Suprapubic skin (tissue), 4 donors: ENCODE data around the gene GBGT1. TPM values are rescaled to one million over a fixed set of nuclear protein-coding genes. Genes with fewer than 3 reads are reported as not detected.

Experiments used
- DNase-seq, 2 donors: peaks; one replicate each; pipeline ENCODE4 v3.0.0-alpha.2; 2019; ENCODE audit warnings: low spot score in 2 of 2
- H3K27ac ChIP-seq: fragments of 200-600 bp; sonication (generic); one replicate; pipeline ENCODE4 v1.5.1; 2019
- H3K27me3 ChIP-seq: fragments of 200-600 bp; sonication (generic); one replicate; pipeline ENCODE4 v1.5.1; 2019
- H3K36me3 ChIP-seq: fragments of 200-600 bp; sonication (generic); one replicate; pipeline ENCODE4 v1.5.1; 2019
- H3K4me1 ChIP-seq: fragments of 200-600 bp; sonication (generic); one replicate; pipeline ENCODE4 v1.5.1; 2019
- H3K4me3 ChIP-seq: fragments of 200-600 bp; sonication (generic); one replicate; pipeline ENCODE4 v1.5.1; 2019; ENCODE audit warnings: mild to moderate bottlenecking
- H3K9me3 ChIP-seq: fragments of 200-600 bp; sonication (generic); one replicate; pipeline ENCODE4 v1.5.1; 2019
- CTCF ChIP-seq, 2 donors: fragments of 200-600 bp in 1 of 2; fragments of 450-650 bp in 1 of 2; sonication (generic) in 1 of 2; IDR thresholded peaks; one replicate each; pipeline ENCODE4 v1.5.1; 2016 to 2019; ENCODE audit warnings: antibody characterized with exemption in 2 of 2, mild to moderate bottlenecking in 1 of 2, moderate library complexity in 1 of 2
- EP300 ChIP-seq: sonication (generic); formaldehyde crosslinking; IDR thresholded peaks from one replicate; pipeline ENCODE4 v1.6.1; 2017; ENCODE audit warnings: antibody characterized with exemption
- POLR2A ChIP-seq, 2 donors: fragments of 450-650 bp; IDR thresholded peaks; one replicate each; pipeline ENCODE4 v1.6.1; 2017; ENCODE audit warnings: antibody characterized with exemption in 2 of 2, mild to moderate bottlenecking in 2 of 2, moderate library complexity in 2 of 2
- POLR2AphosphoS5 ChIP-seq, 3 donors: sonication (generic); formaldehyde crosslinking; IDR thresholded peaks; one replicate each; pipeline ENCODE4 v1.6.1; 2017; ENCODE audit warnings: antibody characterized with exemption in 3 of 3
- WGBS: methylation state at CpG from one replicate; pipeline ENCODE4 v1.1.5; 2018; 5-methylcytosine and 5-hydroxymethylcytosine counted together
- total RNA-seq, 4 donors: library from RNA; depleted of rRNA; stranded (reverse); fragments of >200 nt; gene quantifications; one replicate each; pipeline ENCODE4 v1.1.0, GENCODE V29; 2016

The GBGT1 gene
- total RNA-seq, 4 donors from 2014 or later, result 2.6 to 14.6 (median 5.8) TPM

GRCh38 chr9:133113949-133114885 is 49.5 kb downstream of the GBGT1 start:
- no peaks in the 10 kb centered on the region for H3K27me3 ChIP-seq
- WGBS, result 49% methylated on average over 5 of the region's 20 CpGs
- H3K27ac ChIP-seq, result peak overlapping the region; percentile 65
- TF ChIP-seq CTCF (IDR thresholded peaks at IDR 0.05) (no peak), POLR2AphosphoS5 (IDR thresholded peaks at IDR 0.05) (peak in 1 of 3 donors; percentile 23)
- peaks cover 29% of the 10 kb centered on the region for H3K36me3 ChIP-seq
- no peaks in the 10 kb centered on the region for H3K9me3 ChIP-seq
- peak in 1 of 2 donors; percentile 74 for DNase-seq
- peak overlapping the region; percentile 15 for H3K4me3 ChIP-seq
- H3K4me1 ChIP-seq, result peaks cover 75% of the 10 kb centered on the region

GRCh38 chr9:133113163-133113948 is 50.4 kb downstream of the GBGT1 start:
- H3K36me3 ChIP-seq, result peaks cover 38% of the 10 kb centered on the region

GRCh38 chr9:133112663-133113026 is 51.1 kb downstream of the GBGT1 start:
- Histone ChIP-seq H3K9me3 (no peaks in the 10 kb centered on the region), H3K27ac (peak overlapping the region; percentile 65), H3K36me3 (peaks cover 45% of the 10 kb centered on the region), H3K4me3 (no peak overlapping the region), H3K27me3 (no peaks in the 10 kb centered on the region), H3K4me1 (peaks cover 59% of the 10 kb centered on the region)
- WGBS, result 67% methylated on average over 1 of the region's 7 CpGs
- TF ChIP-seq EP300, result no peak
- peak in 1 of 3 donors; percentile 22 for TF ChIP-seq POLR2AphosphoS5 (IDR thresholded peaks at IDR 0.05)
- TF ChIP-seq CTCF (IDR thresholded peaks at IDR 0.05), result no peak
- no peak for TF ChIP-seq POLR2A (IDR thresholded peaks at IDR 0.05)
- peak in 1 of 2 donors; percentile 85 for DNase-seq

More at GRCh38 chr9:133113163-133113948, 50.4 kb downstream of the GBGT1 start:
- 47% methylated on average over 13 of the region's 19 CpGs for WGBS
- H3K9me3 ChIP-seq, result no peaks in the 10 kb centered on the region
- H3K27ac ChIP-seq, result peak overlapping the region; percentile 65
- H3K27me3 ChIP-seq, result no peaks in the 10 kb centered on the region
- no peak for TF ChIP-seq POLR2A (IDR thresholded peaks at IDR 0.05)
- TF ChIP-seq CTCF (IDR thresholded peaks at IDR 0.05), result no peak
- TF ChIP-seq POLR2AphosphoS5 (IDR thresholded peaks at IDR 0.05), result no peak
- no peak for TF ChIP-seq EP300
- DNase-seq, result peak in 1 of 2 donors; percentile 84
- peak overlapping the region; percentile 15 for H3K4me3 ChIP-seq
- peaks cover 66% of the 10 kb centered on the region for H3K4me1 ChIP-seq

- peak in 1 of 2 donors; percentile 65 for DNase-seq
- 80% methylated on average over 9 of the region's 30 CpGs for WGBS
- Histone ChIP-seq H3K27me3 (no peaks in the 10 kb centered on the region), H3K4me1 (peaks cover 53% of the 10 kb centered on the region), H3K4me3 (no peak overlapping the region), H3K27ac (peak overlapping the region; percentile 65), H3K9me3 (no peaks in the 10 kb centered on the region), H3K36me3 (peaks cover 51% of the 10 kb centered on the region)
- no peak for TF ChIP-seq EP300
- no peak for TF ChIP-seq POLR2A (IDR thresholded peaks at IDR 0.05)
- no peak for TF ChIP-seq POLR2AphosphoS5 (IDR thresholded peaks at IDR 0.05)
Observed at GRCh38 chr9:133111808-133112662, 51.7 kb downstream of the GBGT1 start.
